NCI-H460 (cell line): ENCODE data around the gene FBLN1. TPM values are rescaled to one million over a fixed set of nuclear protein-coding genes. Genes with fewer than 3 reads are reported as not detected.
"Not testable (repeated sequence)": the region's sequence is repeated elsewhere in the genome, so short reads cannot be mapped to it uniquely, and the experiment has no call there.

Experiments
- DNase-seq: peaks from one replicate; pipeline ENCODE4 v3.0.0-alpha.2; 2016; ENCODE audit warnings: low read depth; ENCODE audit errors: extremely low read depth
- total RNA-seq: library from RNA; depleted of rRNA; stranded (reverse); fragments of >200 nt; shearing (Covaris generic); gene quantifications from 2 replicates; pipeline ENCODE4 v1.2.3, GENCODE V29; 2014

Gene FBLN1
- total RNA-seq, 1 experiment from 2014 or later: 3.9 TPM

GRCh38 chr22:45600790-45601730 is 98.4 kb downstream of the FBLN1 start:
- no peak for DNase-seq

GRCh38 chr22:45602004-45602733 is 99.5 kb downstream of the FBLN1 start:
- DNase-seq: no peak

- DNase-seq: peak; percentile 74
Measured at GRCh38 chr22:45602824-45603595, 100.3 kb downstream of the FBLN1 start.

- no peak for DNase-seq
Measured at GRCh38 chr22:45603619-45604018, 100.9 kb downstream of the FBLN1 start.

- not testable (repeated sequence) for DNase-seq
Measured at GRCh38 chr22:45608045-45608444, 105.4 kb downstream of the FBLN1 start.

GRCh38 chr22:45608763-45609180 is 106.1 kb downstream of the FBLN1 start:
- no peak for DNase-seq

- no peak for DNase-seq
Measured at GRCh38 chr22:45612451-45612901, 109.8 kb downstream of the FBLN1 start.

- no peak for DNase-seq
Measured at GRCh38 chr22:45612940-45613339, 110.3 kb downstream of the FBLN1 start.

GRCh38 chr22:45615364-45615763 is 112.7 kb downstream of the FBLN1 start:
- DNase-seq: no peak

GRCh38 chr22:45616432-45616831 is 113.7 kb downstream of the FBLN1 start:
- no peak for DNase-seq

- DNase-seq: no peak
Measured at GRCh38 chr22:45617948-45618347, 115.3 kb downstream of the FBLN1 start.

GRCh38 chr22:45620706-45621105 is 118.0 kb downstream of the FBLN1 start:
- DNase-seq: no peak

GRCh38 chr22:45621836-45622600 is 119.3 kb downstream of the FBLN1 start:
- no peak for DNase-seq

- DNase-seq: not testable (repeated sequence)
Measured at GRCh38 chr22:45623464-45624145, 120.9 kb downstream of the FBLN1 start.

GRCh38 chr22:45626198-45626651 is 123.5 kb downstream of the FBLN1 start:
- no peak for DNase-seq

- DNase-seq: no peak
Measured at GRCh38 chr22:45627489-45628233, 125.0 kb downstream of the FBLN1 start.

- no peak for DNase-seq
Measured at GRCh38 chr22:45628515-45628914, 125.8 kb downstream of the FBLN1 start.

- no peak for DNase-seq
Measured at GRCh38 chr22:45629469-45630089, 126.9 kb downstream of the FBLN1 start.
